Measurements from ENCODE around the gene CTSL.

GRCh38 chr9:87702921-87703320 is 23.0 kb upstream of the CTSL start:
- TF ChIP-seq POLR2AphosphoS5 (IDR thresholded peaks at IDR 0.05) = no peak
- TF ChIP-seq CTCF (IDR thresholded peaks at IDR 0.05) = no peak
- TF ChIP-seq POLR2A (IDR thresholded peaks at IDR 0.05) = no peak
